PC-3 (cell line): ENCODE data around the gene VEGFA.

Experiments
- EZH2 ChIP-seq: fragments of 300-600 bp; sonication (generic); IDR thresholded peaks from one replicate; pipeline ENCODE4 v1.6.1; 2017; ENCODE audit warnings: antibody characterized with exemption, mild to moderate bottlenecking, low read length; ENCODE audit not compliant: unreplicated experiment
- EZH2phosphoT487 ChIP-seq: fragments of 300-600 bp; sonication (generic); IDR thresholded peaks from 2 replicates; pipeline ENCODE4 v1.6.1; 2018; ENCODE audit warnings: mild to moderate bottlenecking, antibody characterized with exemption, low read length, borderline replicate concordance
- TF ChIP-seq, protein P1 (sequence below): fragments of 300-600 bp; sonication (generic); conservative IDR thresholded peaks from 2 replicates; pipeline ENCODE4 v1.5.1; 2017; ENCODE audit warnings: antibody characterized with exemption, low read depth, mild to moderate bottlenecking, low read length

DNA sequence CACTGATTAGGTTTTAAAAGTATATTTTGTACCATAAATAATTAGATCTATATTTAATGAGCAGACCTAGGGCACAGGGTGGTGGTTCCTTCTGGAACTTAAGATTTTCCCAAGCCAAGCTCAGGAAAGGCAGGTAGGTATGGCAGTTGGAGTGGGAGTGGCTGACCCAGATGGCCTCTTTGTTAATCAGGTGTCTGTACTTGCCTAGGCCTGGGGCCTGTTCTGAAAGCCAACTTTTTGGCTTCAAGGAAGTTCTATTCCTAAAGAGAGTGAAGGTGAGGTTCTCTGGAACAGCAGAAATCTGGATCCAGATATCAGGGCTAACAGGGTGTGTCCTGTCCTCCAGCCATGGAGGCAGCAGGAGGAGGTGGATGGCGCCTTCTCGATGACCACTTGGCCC, 44.9 kb downstream of the VEGFA start:
- TF ChIP-seq, protein P1, sequence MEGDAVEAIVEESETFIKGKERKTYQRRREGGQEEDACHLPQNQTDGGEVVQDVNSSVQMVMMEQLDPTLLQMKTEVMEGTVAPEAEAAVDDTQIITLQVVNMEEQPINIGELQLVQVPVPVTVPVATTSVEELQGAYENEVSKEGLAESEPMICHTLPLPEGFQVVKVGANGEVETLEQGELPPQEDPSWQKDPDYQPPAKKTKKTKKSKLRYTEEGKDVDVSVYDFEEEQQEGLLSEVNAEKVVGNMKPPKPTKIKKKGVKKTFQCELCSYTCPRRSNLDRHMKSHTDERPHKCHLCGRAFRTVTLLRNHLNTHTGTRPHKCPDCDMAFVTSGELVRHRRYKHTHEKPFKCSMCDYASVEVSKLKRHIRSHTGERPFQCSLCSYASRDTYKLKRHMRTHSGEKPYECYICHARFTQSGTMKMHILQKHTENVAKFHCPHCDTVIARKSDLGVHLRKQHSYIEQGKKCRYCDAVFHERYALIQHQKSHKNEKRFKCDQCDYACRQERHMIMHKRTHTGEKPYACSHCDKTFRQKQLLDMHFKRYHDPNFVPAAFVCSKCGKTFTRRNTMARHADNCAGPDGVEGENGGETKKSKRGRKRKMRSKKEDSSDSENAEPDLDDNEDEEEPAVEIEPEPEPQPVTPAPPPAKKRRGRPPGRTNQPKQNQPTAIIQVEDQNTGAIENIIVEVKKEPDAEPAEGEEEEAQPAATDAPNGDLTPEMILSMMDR = no peak
- TF ChIP-seq EZH2phosphoT487 (no peak), EZH2 (no peak)
